K562 (cell line): Measurements from ENCODE around the gene GFOD2. TPM values are rescaled to one million over a fixed set of nuclear protein-coding genes. Genes with fewer than 3 reads are reported as not detected.

ENCODE experiments used
- HNRNPUL1 ChIP-seq: fragments of 200-400 bp; formaldehyde crosslinking; IDR thresholded peaks from 2 replicates; pipeline ENCODE4 v1.6.1; 2017; ENCODE audit warnings: low read length
- NFIC ChIP-seq: fragments of 450-650 bp; IDR thresholded peaks from 2 replicates; pipeline ENCODE4 v1.6.1; 2017; ENCODE audit warnings: mild to moderate bottlenecking, inconsistent platforms
- OTX1 ChIP-seq: fragments of 450-650 bp; formaldehyde crosslinking; IDR thresholded peaks from 2 replicates; pipeline ENCODE4 v1.4.0; 2022; ENCODE audit warnings: mild to moderate bottlenecking
- SAFB ChIP-seq: fragments of 200-400 bp; formaldehyde crosslinking; IDR thresholded peaks from 2 replicates; pipeline ENCODE4 v1.6.1; 2017; ENCODE audit warnings: low read depth, low read length, borderline replicate concordance
- SETDB1 ChIP-seq: IDR thresholded peaks from one replicate; pipeline ENCODE4 v1.6.1; 2012; ENCODE audit warnings: low read length, control low read depth, inconsistent platforms
- SMAD3 ChIP-seq: fragments of 450-650 bp; formaldehyde crosslinking; conservative IDR thresholded peaks from 2 replicates; pipeline ENCODE4 v1.4.0; 2020; ENCODE audit warnings: mild to moderate bottlenecking
- TAF15 ChIP-seq: fragments of 200-400 bp; formaldehyde crosslinking; IDR thresholded peaks from 2 replicates; pipeline ENCODE4 v1.6.1; 2017; ENCODE audit warnings: mild to moderate bottlenecking, low read depth, low read length, moderate library complexity
- ZNF766 ChIP-seq: fragments of 200-800 bp; sonication (Bioruptor generic); conservative IDR thresholded peaks from 2 replicates; pipeline ENCODE4 v1.6.1; 2016; ENCODE audit warnings: missing genetic modification characterization, missing compliant biosample characterization
- polyA plus RNA-seq, 8 experiments: library from polyadenylated mRNA; depleted of rRNA in 4 of 8; stranded (reverse) in 5 of 8; unstranded in 3 of 8; fragments of >200 nt; fragmentation: Nextera tagmentation in 2 of 8; fragmentation: Illumina TruSeq in 1 of 8; extraction: Ambion mirVana in 2 of 8; extraction: Trizol in 1 of 8; gene quantifications; 2 replicates each; pipeline versions ENCODE4 v1.2.1 to v1.2.3, GENCODE V29; 2011 to 2014; ENCODE audit warnings: inconsistent platforms in 1 of 8, missing spikeins in 1 of 8
- total RNA-seq, 7 experiments: library from RNA; depleted of rRNA in 6 of 7; stranded (reverse); fragments of >200 nt in 6 of 7; fragmentation: Illumina TruSeq in 2 of 7; extraction: Trizol in 2 of 7; gene quantifications; 2 replicates each; pipeline versions ENCODE4 v1.2.1 to v1.2.3, GENCODE V29; 2011 to 2021; ENCODE audit warnings: low replicate concordance in 1 of 7
- TF ChIP-seq, protein P1 (sequence below), 2 experiments: IDR thresholded peaks; 2 replicates each; pipeline ENCODE4 v1.6.1; 2012; ENCODE audit warnings: improper control_type of control experiment in 2 of 2, low read depth in 2 of 2, low read length in 2 of 2, borderline replicate concordance in 1 of 2
- TF ChIP-seq, protein P2 (sequence below): sonication (generic); formaldehyde crosslinking; IDR thresholded peaks from 2 replicates; pipeline ENCODE4 v1.8.0; 2023; ENCODE audit warnings: mild to moderate bottlenecking, missing genetic modification reagents
- TF ChIP-seq, protein P3 (sequence below): sonication (generic); formaldehyde crosslinking; IDR thresholded peaks from 2 replicates; pipeline ENCODE4 v1.8.1; 2023; ENCODE audit warnings: mild to moderate bottlenecking, missing genetic modification reagents
- TF ChIP-seq, protein P4 (sequence below): fragments of 450-650 bp; IDR thresholded peaks from 2 replicates; pipeline ENCODE4 v1.7.1; 2018; ENCODE audit warnings: mild to moderate bottlenecking, low read depth; ENCODE audit not compliant: partially characterized antibody
- TF ChIP-seq, protein P5 (sequence below): sonication (generic); formaldehyde crosslinking; IDR thresholded peaks from 2 replicates; pipeline ENCODE4 v1.8.1; 2023; ENCODE audit warnings: mild to moderate bottlenecking, missing genetic modification reagents

GFOD2 gene
- total and polyA plus RNA-seq, 9 of the 15 experiments (the other 6 are each of a cell fraction or from before 2014, with no cell fraction given), result 1.9 to 15.8 (median 11.1) TPM

DNA sequence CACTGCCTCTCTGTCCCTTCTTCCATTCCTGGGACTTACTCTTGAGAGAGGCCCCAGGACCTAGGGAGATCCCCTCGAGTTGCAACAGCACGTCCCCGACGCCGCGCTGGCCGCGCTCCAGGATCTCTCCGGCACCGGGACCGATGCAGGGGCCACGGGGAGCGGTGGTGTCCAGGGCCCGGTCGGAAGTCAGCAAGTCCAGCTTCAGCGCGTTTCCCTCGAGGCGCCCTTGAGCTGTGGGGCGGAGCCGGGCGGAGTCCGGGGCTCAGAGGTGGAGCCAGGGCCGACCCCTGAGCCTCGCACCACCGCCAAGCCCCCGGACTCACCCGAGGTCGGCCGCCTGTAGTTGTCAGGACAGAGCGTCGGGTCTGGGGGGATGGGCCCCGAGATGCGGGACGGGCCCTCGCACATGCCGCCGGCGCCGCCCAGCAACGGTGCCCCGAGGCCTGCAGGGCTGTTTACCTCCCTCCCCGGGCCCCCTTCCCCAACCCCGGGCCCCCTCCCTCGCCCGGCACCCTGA, 53.0 kb downstream of the GFOD2 start (continued):
- TF ChIP-seq, protein P1, sequence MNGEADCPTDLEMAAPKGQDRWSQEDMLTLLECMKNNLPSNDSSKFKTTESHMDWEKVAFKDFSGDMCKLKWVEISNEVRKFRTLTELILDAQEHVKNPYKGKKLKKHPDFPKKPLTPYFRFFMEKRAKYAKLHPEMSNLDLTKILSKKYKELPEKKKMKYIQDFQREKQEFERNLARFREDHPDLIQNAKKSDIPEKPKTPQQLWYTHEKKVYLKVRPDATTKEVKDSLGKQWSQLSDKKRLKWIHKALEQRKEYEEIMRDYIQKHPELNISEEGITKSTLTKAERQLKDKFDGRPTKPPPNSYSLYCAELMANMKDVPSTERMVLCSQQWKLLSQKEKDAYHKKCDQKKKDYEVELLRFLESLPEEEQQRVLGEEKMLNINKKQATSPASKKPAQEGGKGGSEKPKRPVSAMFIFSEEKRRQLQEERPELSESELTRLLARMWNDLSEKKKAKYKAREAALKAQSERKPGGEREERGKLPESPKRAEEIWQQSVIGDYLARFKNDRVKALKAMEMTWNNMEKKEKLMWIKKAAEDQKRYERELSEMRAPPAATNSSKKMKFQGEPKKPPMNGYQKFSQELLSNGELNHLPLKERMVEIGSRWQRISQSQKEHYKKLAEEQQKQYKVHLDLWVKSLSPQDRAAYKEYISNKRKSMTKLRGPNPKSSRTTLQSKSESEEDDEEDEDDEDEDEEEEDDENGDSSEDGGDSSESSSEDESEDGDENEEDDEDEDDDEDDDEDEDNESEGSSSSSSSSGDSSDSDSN (IDR thresholded peaks at IDR 0.05; ENCODE audit: borderline replicate concordance in 1 of 2, low read depth in 2 of 2, low read length in 2 of 2), result peak; percentile 65 to 87; a peak in 3 of 4 replicates
- TF ChIP-seq OTX1 (CRISPR knock-in tag) (no peak), SAFB (no peak), SMAD3 (CRISPR knock-in tag) (no peak), NFIC (peak; percentile 79), ZNF766 (CRISPR knock-in tag) (no peak), SETDB1 (no peak), HNRNPUL1 (no peak), TAF15 (no peak)
- TF ChIP-seq, protein P2, sequence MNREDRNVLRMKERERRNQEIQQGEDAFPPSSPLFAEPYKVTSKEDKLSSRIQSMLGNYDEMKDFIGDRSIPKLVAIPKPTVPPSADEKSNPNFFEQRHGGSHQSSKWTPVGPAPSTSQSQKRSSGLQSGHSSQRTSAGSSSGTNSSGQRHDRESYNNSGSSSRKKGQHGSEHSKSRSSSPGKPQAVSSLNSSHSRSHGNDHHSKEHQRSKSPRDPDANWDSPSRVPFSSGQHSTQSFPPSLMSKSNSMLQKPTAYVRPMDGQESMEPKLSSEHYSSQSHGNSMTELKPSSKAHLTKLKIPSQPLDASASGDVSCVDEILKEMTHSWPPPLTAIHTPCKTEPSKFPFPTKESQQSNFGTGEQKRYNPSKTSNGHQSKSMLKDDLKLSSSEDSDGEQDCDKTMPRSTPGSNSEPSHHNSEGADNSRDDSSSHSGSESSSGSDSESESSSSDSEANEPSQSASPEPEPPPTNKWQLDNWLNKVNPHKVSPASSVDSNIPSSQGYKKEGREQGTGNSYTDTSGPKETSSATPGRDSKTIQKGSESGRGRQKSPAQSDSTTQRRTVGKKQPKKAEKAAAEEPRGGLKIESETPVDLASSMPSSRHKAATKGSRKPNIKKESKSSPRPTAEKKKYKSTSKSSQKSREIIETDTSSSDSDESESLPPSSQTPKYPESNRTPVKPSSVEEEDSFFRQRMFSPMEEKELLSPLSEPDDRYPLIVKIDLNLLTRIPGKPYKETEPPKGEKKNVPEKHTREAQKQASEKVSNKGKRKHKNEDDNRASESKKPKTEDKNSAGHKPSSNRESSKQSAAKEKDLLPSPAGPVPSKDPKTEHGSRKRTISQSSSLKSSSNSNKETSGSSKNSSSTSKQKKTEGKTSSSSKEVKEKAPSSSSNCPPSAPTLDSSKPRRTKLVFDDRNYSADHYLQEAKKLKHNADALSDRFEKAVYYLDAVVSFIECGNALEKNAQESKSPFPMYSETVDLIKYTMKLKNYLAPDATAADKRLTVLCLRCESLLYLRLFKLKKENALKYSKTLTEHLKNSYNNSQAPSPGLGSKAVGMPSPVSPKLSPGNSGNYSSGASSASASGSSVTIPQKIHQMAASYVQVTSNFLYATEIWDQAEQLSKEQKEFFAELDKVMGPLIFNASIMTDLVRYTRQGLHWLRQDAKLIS (CRISPR knock-in tag), result 0 out of 2 replicates have a peak, but pooled peaks have one; percentile 65
- TF ChIP-seq, protein P3, sequence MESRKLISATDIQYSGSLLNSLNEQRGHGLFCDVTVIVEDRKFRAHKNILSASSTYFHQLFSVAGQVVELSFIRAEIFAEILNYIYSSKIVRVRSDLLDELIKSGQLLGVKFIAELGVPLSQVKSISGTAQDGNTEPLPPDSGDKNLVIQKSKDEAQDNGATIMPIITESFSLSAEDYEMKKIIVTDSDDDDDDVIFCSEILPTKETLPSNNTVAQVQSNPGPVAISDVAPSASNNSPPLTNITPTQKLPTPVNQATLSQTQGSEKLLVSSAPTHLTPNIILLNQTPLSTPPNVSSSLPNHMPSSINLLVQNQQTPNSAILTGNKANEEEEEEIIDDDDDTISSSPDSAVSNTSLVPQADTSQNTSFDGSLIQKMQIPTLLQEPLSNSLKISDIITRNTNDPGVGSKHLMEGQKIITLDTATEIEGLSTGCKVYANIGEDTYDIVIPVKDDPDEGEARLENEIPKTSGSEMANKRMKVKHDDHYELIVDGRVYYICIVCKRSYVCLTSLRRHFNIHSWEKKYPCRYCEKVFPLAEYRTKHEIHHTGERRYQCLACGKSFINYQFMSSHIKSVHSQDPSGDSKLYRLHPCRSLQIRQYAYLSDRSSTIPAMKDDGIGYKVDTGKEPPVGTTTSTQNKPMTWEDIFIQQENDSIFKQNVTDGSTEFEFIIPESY (CRISPR knock-in tag), result no peak
- TF ChIP-seq, protein P4, sequence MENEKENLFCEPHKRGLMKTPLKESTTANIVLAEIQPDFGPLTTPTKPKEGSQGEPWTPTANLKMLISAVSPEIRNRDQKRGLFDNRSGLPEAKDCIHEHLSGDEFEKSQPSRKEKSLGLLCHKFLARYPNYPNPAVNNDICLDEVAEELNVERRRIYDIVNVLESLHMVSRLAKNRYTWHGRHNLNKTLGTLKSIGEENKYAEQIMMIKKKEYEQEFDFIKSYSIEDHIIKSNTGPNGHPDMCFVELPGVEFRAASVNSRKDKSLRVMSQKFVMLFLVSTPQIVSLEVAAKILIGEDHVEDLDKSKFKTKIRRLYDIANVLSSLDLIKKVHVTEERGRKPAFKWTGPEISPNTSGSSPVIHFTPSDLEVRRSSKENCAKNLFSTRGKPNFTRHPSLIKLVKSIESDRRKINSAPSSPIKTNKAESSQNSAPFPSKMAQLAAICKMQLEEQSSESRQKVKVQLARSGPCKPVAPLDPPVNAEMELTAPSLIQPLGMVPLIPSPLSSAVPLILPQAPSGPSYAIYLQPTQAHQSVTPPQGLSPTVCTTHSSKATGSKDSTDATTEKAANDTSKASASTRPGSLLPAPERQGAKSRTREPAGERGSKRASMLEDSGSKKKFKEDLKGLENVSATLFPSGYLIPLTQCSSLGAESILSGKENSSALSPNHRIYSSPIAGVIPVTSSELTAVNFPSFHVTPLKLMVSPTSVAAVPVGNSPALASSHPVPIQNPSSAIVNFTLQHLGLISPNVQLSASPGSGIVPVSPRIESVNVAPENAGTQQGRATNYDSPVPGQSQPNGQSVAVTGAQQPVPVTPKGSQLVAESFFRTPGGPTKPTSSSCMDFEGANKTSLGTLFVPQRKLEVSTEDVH, result no peak
- TF ChIP-seq, protein P5, sequence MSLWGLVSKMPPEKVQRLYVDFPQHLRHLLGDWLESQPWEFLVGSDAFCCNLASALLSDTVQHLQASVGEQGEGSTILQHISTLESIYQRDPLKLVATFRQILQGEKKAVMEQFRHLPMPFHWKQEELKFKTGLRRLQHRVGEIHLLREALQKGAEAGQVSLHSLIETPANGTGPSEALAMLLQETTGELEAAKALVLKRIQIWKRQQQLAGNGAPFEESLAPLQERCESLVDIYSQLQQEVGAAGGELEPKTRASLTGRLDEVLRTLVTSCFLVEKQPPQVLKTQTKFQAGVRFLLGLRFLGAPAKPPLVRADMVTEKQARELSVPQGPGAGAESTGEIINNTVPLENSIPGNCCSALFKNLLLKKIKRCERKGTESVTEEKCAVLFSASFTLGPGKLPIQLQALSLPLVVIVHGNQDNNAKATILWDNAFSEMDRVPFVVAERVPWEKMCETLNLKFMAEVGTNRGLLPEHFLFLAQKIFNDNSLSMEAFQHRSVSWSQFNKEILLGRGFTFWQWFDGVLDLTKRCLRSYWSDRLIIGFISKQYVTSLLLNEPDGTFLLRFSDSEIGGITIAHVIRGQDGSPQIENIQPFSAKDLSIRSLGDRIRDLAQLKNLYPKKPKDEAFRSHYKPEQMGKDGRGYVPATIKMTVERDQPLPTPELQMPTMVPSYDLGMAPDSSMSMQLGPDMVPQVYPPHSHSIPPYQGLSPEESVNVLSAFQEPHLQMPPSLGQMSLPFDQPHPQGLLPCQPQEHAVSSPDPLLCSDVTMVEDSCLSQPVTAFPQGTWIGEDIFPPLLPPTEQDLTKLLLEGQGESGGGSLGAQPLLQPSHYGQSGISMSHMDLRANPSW (CRISPR knock-in tag), result no peak
